GM23338 (cell line): Measurements from ENCODE around the gene DNAJA1.

Experiments used
- CREB1 ChIP-seq: fragments of 250-450 bp; sonication (Bioruptor Pico); IDR thresholded peaks from 2 replicates; pipeline ENCODE4 v1.5.0; 2020; ENCODE audit warnings: low read depth, mild to moderate bottlenecking, moderate library complexity
- CTCF ChIP-seq, 2 experiments: fragments of 200-600 bp in 1 of 2; sonication (generic) in 1 of 2; conservative IDR thresholded peaks; 2 replicates each; pipeline versions ENCODE4 v1.5.1 to v1.6.1; 2016 to 2017; ENCODE audit warnings: antibody characterized with exemption in 2 of 2, low read depth in 2 of 2, mild to moderate bottlenecking in 2 of 2, moderate library complexity in 1 of 2
- EZH2 ChIP-seq: fragments of 200-600 bp; sonication (generic); IDR thresholded peaks from one replicate; pipeline ENCODE4 v1.8.0; 2017; ENCODE audit warnings: antibody characterized with exemption, mild to moderate bottlenecking, low read depth; ENCODE audit not compliant: unreplicated experiment
- EZH2phosphoT487 ChIP-seq: fragments of 200-600 bp; sonication (generic); IDR thresholded peaks from one replicate; pipeline ENCODE4 v1.8.1; 2018; ENCODE audit warnings: antibody characterized with exemption; ENCODE audit not compliant: unreplicated experiment
- JUNB ChIP-seq: IDR thresholded peaks from one replicate; pipeline ENCODE4 v1.6.1; 2016; ENCODE audit warnings: antibody characterized with exemption; ENCODE audit not compliant: unreplicated experiment
- NANOG ChIP-seq: IDR thresholded peaks from 2 replicates; pipeline ENCODE4 v1.6.1; 2016; ENCODE audit warnings: antibody characterized with exemption, borderline replicate concordance
- POLR2AphosphoS5 ChIP-seq: IDR thresholded peaks from 2 replicates; pipeline ENCODE4 v1.6.1; 2016; ENCODE audit warnings: antibody characterized with exemption, low read depth
- REST ChIP-seq: IDR thresholded peaks from one replicate; pipeline ENCODE4 v1.6.1; 2018; ENCODE audit warnings: antibody characterized with exemption; ENCODE audit not compliant: unreplicated experiment
- STAT1 ChIP-seq: IDR thresholded peaks from one replicate; pipeline ENCODE4 v1.6.1; 2016; ENCODE audit warnings: antibody characterized with exemption; ENCODE audit not compliant: unreplicated experiment
- ZNF114 ChIP-seq: fragments of 250-450 bp; sonication (Bioruptor Pico); IDR thresholded peaks from 2 replicates; pipeline ENCODE4 v1.5.0; 2020; ENCODE audit warnings: mild to moderate bottlenecking, moderate library complexity
- ZNF331 ChIP-seq: fragments of 250-450 bp; sonication (Bioruptor Pico); IDR thresholded peaks from 2 replicates; pipeline ENCODE4 v1.5.0; 2020; ENCODE audit warnings: low read depth, mild to moderate bottlenecking, moderate library complexity
- TF ChIP-seq, protein P1 (sequence below): IDR thresholded peaks from 2 replicates; pipeline ENCODE4 v1.6.1; 2016; ENCODE audit warnings: antibody characterized with exemption

- no peak for TF ChIP-seq REST
- TF ChIP-seq CTCF (conservative IDR thresholded peaks at IDR 0.05; ENCODE audit: low read depth in 2 of 2), result no peak
- no peak for TF ChIP-seq EZH2
- no peak for TF ChIP-seq POLR2AphosphoS5
- no peak for TF ChIP-seq ZNF331
- TF ChIP-seq EZH2phosphoT487, result no peak
- no peak for TF ChIP-seq ZNF114 (CRISPR knock-in tag)
- TF ChIP-seq CREB1 (CRISPR knock-in tag), result no peak
- TF ChIP-seq, protein P1, sequence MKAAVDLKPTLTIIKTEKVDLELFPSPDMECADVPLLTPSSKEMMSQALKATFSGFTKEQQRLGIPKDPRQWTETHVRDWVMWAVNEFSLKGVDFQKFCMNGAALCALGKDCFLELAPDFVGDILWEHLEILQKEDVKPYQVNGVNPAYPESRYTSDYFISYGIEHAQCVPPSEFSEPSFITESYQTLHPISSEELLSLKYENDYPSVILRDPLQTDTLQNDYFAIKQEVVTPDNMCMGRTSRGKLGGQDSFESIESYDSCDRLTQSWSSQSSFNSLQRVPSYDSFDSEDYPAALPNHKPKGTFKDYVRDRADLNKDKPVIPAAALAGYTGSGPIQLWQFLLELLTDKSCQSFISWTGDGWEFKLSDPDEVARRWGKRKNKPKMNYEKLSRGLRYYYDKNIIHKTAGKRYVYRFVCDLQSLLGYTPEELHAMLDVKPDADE, result no peak
- TF ChIP-seq JUNB, result no peak
- TF ChIP-seq STAT1, result no peak
- no peak for TF ChIP-seq NANOG
Observed at GRCh38 chr9:33019797-33020196, 5.3 kb upstream of the DNAJA1 start.
